GM20431 (cell line): ENCODE results near the gene ORM2.

Experiments
- in situ Hi-C: fragments of 300-500 bp; cut with MseI, MboI; formaldehyde crosslinking; loops from one replicate; pipeline ENCODE4 v1.15.0; 2020; ENCODE audit warnings: low sequenced_read_pairs; ENCODE audit not compliant: unreplicated experiment

Gene ORM2

GRCh38 chr9:114344692-114345091 is 15.0 kb downstream of the ORM2 start:
- in situ Hi-C loops = no loop called here

GRCh38 chr9:114345493-114346065 is 15.9 kb downstream of the ORM2 start:
- in situ Hi-C loops = no loop called here

GRCh38 chr9:114346146-114346545 is 16.5 kb downstream of the ORM2 start:
- in situ Hi-C loops = no loop called here

GRCh38 chr9:114347675-114348074 is 18.0 kb downstream of the ORM2 start:
- in situ Hi-C loops = no loop called here

GRCh38 chr9:114348261-114348905 is 18.7 kb downstream of the ORM2 start:
- in situ Hi-C loops = no loop called here

- in situ Hi-C loops = no loop called here
Measured at GRCh38 chr9:114348906-114349482, 19.3 kb downstream of the ORM2 start.

- in situ Hi-C loops = no loop called here
Measured at GRCh38 chr9:114349713-114350480, 20.2 kb downstream of the ORM2 start.

- in situ Hi-C loops = no loop called here
Measured at GRCh38 chr9:114350636-114351401, 21.1 kb downstream of the ORM2 start.

GRCh38 chr9:114351932-114352331 is 22.3 kb downstream of the ORM2 start:
- in situ Hi-C loops = no loop called here

GRCh38 chr9:114355821-114356220 is 26.2 kb downstream of the ORM2 start:
- in situ Hi-C loops = no loop called here

- in situ Hi-C loops = no loop called here
Measured at GRCh38 chr9:114356792-114357191, 27.1 kb downstream of the ORM2 start.

- in situ Hi-C loops = no loop called here
Measured at GRCh38 chr9:114357360-114357759, 27.7 kb downstream of the ORM2 start.

- in situ Hi-C loops = no loop called here
Measured at GRCh38 chr9:114357911-114358328, 28.3 kb downstream of the ORM2 start.

GRCh38 chr9:114359801-114360200 is 30.1 kb downstream of the ORM2 start:
- in situ Hi-C loops = no loop called here

GRCh38 chr9:114361542-114361941 is 31.9 kb downstream of the ORM2 start:
- in situ Hi-C loops = no loop called here

- in situ Hi-C loops = no loop called here
Measured at GRCh38 chr9:114362394-114362793, 32.7 kb downstream of the ORM2 start.

GRCh38 chr9:114363424-114363823 is 33.8 kb downstream of the ORM2 start:
- in situ Hi-C loops = no loop called here

GRCh38 chr9:114364134-114365041 is 34.7 kb downstream of the ORM2 start:
- in situ Hi-C loops = no loop called here

- in situ Hi-C loops = no loop called here
Measured at GRCh38 chr9:114365194-114365593, 35.5 kb downstream of the ORM2 start.
